HG03025 (cell line): Measurements from ENCODE around the gene C16orf78.
"Not testable (repeated sequence)": the region's sequence is repeated elsewhere in the genome, so short reads cannot be mapped to it uniquely, and the experiment has no call there.

ENCODE experiments used
- ATAC-seq: cut with Tn5 transposase; IDR thresholded peaks from one replicate; pipeline ENCODE4 v1.9.1; 2021; ENCODE audit warnings: mild to moderate bottlenecking, moderate library complexity; ENCODE audit not compliant: unreplicated experiment, low FRiP score

Gene C16orf78

DNA sequence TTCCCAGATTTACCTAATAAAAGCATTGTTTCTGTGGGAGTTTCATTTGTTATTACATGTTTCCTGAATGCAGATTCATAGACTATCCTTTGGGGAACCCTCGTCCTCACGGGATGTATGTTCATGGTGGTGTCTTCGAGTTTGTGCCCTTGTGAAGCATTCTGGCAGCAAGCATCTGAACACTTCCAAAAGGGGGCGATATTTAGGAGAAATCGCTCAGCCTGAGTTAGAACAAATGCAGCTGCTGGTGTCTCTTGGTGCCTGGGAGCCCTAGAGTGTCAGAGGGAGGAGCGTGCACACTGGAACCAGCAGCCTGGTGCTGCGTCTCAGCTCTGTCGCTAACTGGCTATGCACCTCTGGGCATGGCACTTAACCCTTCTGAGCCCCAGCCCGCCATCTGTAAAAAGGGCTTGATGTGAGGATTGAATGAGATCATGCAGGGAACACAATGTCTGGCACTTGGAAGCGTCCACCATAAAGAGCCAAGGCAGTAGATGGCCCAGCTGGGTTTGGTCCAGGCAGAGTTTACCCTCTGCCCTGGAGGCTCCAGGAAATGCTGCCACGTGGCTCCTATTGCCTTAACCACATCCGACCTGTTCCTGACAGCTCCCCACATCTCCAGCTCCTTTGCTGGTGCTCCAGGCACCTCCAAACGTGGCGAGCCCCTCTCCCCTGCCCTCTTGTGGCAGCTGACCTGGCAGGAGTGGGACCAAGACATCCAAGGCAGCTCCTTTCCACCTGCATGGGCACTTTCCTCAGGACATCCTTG is 25.0 kb upstream of the C16orf78 start:
- no peak for ATAC-seq

DNA sequence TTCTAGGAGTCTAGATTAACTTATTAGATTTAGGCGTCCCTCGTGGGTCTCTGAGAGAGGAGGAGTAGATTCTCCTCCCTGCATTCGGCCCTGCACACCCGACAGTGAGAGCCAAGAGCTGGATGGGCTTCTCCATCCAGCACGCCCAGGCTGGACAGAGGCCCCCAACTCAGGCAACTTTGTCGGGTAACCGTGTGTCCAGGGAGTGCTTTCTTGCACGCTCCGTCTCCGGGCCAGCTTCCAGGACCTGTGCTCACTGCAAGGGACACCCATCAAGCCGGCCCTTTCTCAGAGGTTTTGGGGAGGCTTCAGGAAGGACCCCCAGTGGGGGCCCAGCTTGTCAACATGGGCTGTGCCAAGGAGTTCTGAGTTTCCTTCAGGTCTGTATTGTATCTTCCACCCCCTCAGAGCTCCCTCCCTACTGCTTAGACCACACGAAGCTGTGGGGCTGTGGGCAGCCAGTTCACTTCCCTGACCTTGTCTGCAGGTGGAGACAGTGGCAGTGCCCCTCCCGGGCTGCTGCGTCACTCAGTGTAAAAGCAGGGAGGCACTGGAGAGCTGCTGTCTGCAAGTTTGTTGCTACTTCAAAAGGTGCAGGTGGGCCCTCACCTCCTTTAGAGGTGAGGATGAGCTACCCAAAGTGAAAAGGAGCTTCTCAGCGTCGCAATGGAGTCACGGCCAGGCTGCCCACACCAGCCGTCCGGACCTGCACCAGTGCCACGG is 24.0 kb upstream of the C16orf78 start:
- ATAC-seq: no peak

DNA sequence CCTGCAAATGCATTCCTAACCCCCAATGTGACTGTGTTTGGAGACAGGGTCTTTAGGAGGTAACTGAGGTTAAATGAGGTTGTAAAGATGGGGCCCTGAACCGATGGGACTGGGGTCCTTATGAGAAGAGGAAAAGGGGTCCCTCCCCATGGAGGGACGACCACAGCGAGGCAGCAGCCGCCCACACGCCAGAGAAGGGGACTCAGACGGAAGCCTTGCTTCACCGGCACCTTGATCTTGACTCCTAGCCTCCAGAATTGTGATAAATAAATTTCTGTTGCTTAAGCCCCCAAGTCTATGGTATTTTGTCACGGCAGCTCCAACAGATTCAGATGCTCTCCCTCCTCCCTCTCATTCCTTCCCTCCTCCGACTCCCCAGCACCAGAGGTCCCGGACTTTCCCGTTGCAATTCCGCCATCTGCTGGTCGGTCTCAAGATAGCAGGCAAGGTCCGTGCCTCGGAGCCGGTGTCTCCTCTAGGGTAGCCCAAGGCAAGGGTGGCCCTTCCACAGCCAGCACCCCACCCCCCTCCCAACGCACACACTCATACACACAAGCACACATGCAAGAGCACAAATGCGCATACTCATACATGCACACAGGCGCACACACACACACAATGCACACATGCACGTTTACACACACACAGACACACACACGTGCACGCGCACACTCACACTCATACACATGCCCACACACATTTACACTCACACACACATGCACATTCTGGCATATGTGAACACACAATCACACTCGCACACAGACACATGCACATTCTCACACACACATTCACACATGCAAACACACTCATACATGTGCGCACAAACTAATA is 23.1 kb upstream of the C16orf78 start:
- no peak for ATAC-seq

- ATAC-seq: no peak
Measured at GRCh38 chr16:49351096-49351487, 22.5 kb upstream of the C16orf78 start.

- ATAC-seq: no peak
Measured at GRCh38 chr16:49352892-49353291, 20.7 kb upstream of the C16orf78 start.

GRCh38 chr16:49353680-49354079 is 19.9 kb upstream of the C16orf78 start:
- ATAC-seq: no peak

GRCh38 chr16:49354101-49354500 is 19.5 kb upstream of the C16orf78 start:
- ATAC-seq: no peak

GRCh38 chr16:49354991-49355390 is 18.6 kb upstream of the C16orf78 start:
- no peak for ATAC-seq

GRCh38 chr16:49355933-49356665 is 17.5 kb upstream of the C16orf78 start:
- ATAC-seq: no peak

DNA sequence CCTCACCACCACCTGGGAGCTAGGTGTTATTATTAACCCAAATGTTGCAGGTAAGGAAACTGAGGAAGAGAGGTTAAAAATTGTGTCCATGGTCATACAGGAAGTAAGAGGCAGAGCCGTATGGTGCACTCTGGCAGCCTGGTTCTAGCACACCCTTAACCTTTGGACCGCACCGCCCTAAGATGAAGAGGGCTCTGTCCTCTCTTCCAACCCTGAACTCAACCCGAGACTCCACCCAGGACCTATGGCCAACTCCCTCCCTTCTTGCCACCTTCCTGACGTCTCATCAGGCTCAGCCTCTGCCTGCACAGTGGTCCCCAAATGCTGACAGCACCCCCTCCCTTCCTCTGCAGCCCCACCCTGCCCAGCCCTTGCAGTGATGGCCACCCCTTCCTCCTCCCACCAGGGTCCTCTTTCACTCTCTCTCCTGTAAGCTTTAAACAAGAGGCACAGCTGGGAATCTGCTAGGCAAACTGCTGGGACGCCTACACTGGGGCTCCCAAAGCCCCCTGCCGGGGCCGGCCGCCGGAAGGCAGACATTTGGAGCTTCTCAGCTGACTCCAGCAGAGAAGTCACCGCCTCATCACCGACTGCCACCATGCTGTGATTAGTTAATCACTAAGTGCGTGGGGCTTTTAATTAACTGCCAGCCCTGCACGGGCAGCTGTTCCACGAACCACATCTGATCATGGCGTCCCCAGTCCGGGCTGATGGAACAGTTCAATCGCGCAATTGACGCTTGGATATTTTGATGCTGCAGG is 16.7 kb upstream of the C16orf78 start:
- ATAC-seq: no peak

GRCh38 chr16:49359591-49359990 is 14.0 kb upstream of the C16orf78 start:
- no peak for ATAC-seq

GRCh38 chr16:49361731-49362130 is 11.9 kb upstream of the C16orf78 start:
- not testable (repeated sequence) for ATAC-seq

- no peak for ATAC-seq
Measured at GRCh38 chr16:49362230-49362629, 11.4 kb upstream of the C16orf78 start.

DNA sequence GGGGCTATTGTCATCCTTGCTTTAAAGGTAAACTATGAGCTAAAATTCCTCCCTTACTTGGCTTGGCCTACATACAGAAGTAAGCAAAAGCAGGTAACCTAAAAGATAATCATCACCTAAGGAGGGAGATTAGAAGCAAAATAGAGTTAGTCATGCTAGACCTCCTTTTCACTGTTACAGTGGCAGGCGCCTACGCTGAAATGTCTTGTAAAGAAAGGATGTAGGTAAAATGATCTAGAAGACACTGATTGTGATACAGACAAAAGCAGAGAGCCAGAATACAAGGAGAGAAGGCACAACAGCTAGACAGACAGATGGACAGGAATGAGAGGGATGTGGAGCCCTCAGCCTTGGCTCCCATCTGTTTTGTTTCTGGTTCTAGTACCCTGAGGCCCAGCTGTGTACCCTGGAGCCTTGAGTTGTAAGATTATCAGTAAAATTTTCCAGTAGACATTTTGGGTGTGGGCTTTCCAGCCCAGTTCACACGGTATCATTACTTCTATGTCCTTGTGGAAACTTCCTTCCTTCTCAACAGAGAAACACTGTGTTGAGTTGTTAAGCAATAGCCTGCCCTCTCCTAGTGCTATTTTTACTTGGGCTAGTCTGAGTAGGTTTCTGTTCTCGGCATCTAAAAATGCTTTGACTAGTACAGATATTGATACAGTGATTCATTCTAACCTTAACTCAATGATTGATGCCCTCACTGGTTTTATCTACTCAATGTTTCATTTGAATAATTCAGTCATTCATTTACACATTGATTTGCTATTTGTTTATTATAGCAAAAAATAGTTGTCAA is 7.7 kb upstream of the C16orf78 start:
- ATAC-seq: peak; percentile 90

- ATAC-seq: peak; percentile 49
Measured at GRCh38 chr16:49366669-49367068, 6.9 kb upstream of the C16orf78 start.

- no peak for ATAC-seq
Measured at GRCh38 chr16:49369651-49370611, 3.7 kb upstream of the C16orf78 start.

- no peak for ATAC-seq
Measured at GRCh38 chr16:49376206-49376605, 2.6 kb downstream of the C16orf78 start.
